LNCAP (cell line): Measurements from ENCODE around the gene TMEM198.

ENCODE experiments used
- TF ChIP-seq, protein P1 (sequence below): fragments of 450-650 bp; IDR thresholded peaks from 2 replicates; pipeline ENCODE4 v1.5.1; 2017; ENCODE audit warnings: mild to moderate bottlenecking

TMEM198 gene

GRCh38 chr2:219506153-219506801 lies 37.6 kb upstream of the TMEM198 start:
- TF ChIP-seq, protein P1, sequence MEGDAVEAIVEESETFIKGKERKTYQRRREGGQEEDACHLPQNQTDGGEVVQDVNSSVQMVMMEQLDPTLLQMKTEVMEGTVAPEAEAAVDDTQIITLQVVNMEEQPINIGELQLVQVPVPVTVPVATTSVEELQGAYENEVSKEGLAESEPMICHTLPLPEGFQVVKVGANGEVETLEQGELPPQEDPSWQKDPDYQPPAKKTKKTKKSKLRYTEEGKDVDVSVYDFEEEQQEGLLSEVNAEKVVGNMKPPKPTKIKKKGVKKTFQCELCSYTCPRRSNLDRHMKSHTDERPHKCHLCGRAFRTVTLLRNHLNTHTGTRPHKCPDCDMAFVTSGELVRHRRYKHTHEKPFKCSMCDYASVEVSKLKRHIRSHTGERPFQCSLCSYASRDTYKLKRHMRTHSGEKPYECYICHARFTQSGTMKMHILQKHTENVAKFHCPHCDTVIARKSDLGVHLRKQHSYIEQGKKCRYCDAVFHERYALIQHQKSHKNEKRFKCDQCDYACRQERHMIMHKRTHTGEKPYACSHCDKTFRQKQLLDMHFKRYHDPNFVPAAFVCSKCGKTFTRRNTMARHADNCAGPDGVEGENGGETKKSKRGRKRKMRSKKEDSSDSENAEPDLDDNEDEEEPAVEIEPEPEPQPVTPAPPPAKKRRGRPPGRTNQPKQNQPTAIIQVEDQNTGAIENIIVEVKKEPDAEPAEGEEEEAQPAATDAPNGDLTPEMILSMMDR, result no peak

DNA sequence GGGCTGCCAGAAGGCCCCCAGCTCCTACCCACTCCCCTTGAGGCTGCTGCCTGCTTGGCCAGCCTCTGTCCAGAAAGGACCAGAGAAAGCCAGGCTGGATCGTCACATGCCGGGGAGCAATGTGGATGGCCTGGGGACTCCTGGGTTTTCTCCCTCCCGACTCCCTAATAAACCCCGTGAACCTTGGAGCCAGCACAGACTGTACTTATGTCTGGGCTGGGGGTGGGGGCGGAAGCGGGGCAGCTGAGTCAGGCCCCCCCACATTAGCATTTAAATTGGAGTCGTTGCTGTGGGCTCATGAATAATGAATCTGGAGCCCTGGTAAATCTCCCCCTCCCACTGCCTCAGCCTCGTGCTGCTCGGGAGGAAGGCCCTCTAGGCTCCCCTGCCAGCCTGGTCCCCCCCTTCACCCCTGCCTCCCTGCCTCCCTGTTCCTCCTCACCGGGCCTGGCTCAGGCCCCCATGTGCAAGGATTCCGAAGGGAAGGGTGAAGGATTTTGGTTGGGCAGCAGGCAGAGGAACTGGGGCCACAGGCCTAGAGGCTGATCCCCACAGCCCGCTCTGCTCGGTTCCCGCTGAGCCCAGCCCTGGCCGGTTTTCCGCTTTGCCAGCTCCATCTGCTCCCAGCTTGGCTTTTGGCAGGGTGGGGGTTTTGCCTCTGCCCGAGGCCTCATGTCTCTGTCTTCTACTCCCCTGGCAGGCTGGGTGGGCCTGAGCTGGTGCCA lies 36.9 kb upstream of the TMEM198 start:
- TF ChIP-seq, protein P1, result no peak

DNA sequence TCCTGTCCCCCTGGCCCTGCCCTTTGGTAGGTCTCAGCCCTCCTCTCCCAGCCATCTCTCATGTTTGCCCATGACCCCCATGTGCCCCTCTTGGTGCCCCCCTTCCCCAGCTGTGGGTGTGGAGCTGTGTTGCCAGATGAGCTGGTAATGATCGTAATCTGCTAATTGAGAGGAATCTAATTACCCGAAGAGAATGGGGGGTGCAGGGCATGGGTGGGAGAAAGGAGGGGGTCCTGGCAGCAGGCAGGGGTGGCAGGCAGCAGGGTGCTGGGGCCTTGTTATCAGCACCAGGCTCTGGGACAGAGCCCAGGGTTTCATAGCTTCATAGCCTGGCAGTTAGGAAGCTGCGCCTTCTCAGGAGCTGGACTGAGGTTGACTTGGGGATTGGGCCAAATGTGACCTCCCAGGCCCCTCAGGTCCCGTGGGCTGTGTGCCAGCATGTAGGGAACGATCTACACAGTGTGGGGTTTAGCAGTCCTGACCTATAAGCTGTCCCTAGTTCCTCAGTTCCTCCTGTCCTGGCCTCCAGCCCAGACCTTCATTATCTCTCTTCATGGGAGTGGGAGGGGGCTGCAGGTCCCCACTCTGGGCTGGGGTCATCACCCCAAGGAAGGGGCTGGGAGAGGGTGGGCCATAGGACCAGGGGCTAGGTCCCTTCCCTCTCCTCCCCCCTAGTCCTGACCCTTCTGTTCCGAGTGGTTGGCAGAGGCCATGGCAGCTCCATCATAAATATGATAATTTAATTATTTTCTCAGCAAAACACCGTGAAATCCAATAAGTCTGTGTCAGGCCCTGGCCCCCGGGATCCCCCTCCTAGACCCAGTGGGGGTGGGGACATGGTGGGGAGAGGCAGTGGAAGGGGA lies 36.0 kb upstream of the TMEM198 start:
- TF ChIP-seq, protein P1, result no peak

GRCh38 chr2:219508444-219508734 lies 35.4 kb upstream of the TMEM198 start:
- TF ChIP-seq, protein P1, result no peak

DNA sequence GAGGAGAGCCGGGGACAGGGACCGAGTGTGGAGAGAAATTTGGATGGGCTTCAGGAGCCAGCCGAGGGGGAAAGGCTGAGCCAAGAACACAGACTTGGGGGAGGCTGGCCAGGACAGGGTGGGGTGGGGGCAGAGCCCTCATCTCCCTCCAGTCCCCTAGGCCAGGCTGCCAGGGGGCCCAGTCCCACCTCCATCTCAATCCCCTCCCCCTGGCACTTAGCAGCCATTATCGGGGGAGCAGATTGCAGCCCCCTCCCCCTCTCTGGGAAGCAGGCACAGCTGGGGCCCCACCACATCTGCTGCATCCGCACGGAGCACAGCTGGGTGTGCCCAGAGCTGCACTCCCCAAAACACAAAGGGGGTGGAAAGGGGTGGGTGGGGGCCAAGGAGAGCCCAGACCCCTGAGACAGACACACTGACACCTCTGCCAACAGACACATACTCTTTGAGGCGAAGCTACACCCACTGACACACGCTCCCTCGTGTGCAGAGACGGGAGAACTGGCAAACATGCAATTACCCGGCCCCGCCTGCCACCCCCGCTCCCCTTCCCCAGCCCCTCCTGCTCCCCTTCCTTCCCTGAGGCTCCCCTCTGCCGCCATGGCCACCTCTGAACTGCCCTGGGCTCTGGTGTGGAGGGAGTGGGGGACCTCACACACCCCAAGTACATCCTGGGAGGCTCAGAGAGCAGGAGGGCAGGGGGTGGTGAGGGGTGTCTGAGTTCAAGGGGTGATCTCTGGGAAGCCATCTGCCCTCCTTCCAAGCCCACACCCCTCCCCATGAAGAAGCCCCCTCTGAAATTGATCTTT lies 34.7 kb upstream of the TMEM198 start:
- TF ChIP-seq, protein P1, result no peak

GRCh38 chr2:219509780-219510511 lies 33.9 kb upstream of the TMEM198 start:
- TF ChIP-seq, protein P1, result peak; percentile 72
